Psoas muscle (tissue), 8 donors: ENCODE measurements around the gene DIDO1. TPM values are rescaled to one million over a fixed set of nuclear protein-coding genes. Genes with fewer than 3 reads are reported as not detected.

Experiments
- ATAC-seq, 4 donors: fragments of 200-7000 bp; cut with Tn5 transposase; one replicate each; pipeline ENCODE4 v1.9.1; 2020; ENCODE audit warnings: moderate library complexity in 3 of 4, mild to moderate bottlenecking in 2 of 4
- DNase-seq, 2 donors: peaks; one replicate each; pipeline ENCODE4 v3.0.0-alpha.2; 2020
- H3K27ac ChIP-seq: fragments of 200-600 bp; one replicate; pipeline ENCODE4 v1.8.0; 2022
- H3K27me3 ChIP-seq, 3 donors: fragments of 200-600 bp in 1 of 3; one replicate each; pipeline versions ENCODE4 v1.6.1 to v1.8.0; 2013 to 2022; ENCODE audit warnings: low read length in 2 of 3, mild to moderate bottlenecking in 2 of 3, moderate library complexity in 1 of 3; ENCODE audit not compliant: insufficient read depth in 3 of 3
- H3K36me3 ChIP-seq, 2 donors: fragments of 200-600 bp in 1 of 2; one replicate each; pipeline versions ENCODE4 v1.6.1 to v1.8.0; 2013 to 2022; ENCODE audit warnings: low read depth in 1 of 2, mild to moderate bottlenecking in 1 of 2, moderate library complexity in 1 of 2; ENCODE audit not compliant: insufficient read depth in 1 of 2
- H3K4me1 ChIP-seq: fragments of 200-600 bp; one replicate; pipeline ENCODE4 v1.8.0; 2022
- H3K4me3 ChIP-seq: fragments of 200-600 bp; one replicate; pipeline ENCODE4 v1.8.0; 2022; ENCODE audit warnings: mild to moderate bottlenecking
- H3K9me3 ChIP-seq: fragments of 200-600 bp; one replicate; pipeline ENCODE4 v1.8.0; 2022
- WGBS, 3 donors: extraction: QIAGEN DNeasy Blood & Tissue Kit; methylation state at CpG; one replicate each; pipeline versions ENCODE4 v1.1.6 to v1.1.7; 2013; 5-methylcytosine and 5-hydroxymethylcytosine counted together
- intact Hi-C, 2 donors: fragments of 100-400 bp; cut with DNase I; formaldehyde crosslinking; loops; one replicate each; pipeline versions ENCODE4 v1.11.0 to v1.14.2; 2022
- polyA plus RNA-seq, 3 donors: library from polyadenylated mRNA; stranded (reverse); fragments of 200-250 nt; gene quantifications; one replicate each; pipeline ENCODE4 v1.2.3, GENCODE V29; 2013
- total RNA-seq, 4 donors: library from RNA; stranded (reverse); fragmentation: NEBNext Ultra II Directional in 2 of 4; extraction: Animal tissue kit (Norgen Biotek cat#: 25700) in 2 of 4; gene quantifications; one replicate each; pipeline versions ENCODE4 v1.2.1 to v1.2.4, GENCODE V29; 2021 to 2023
- TF ChIP-seq, protein P1 (sequence below): fragments of 200-600 bp; IDR thresholded peaks from one replicate; pipeline ENCODE4 v1.8.0; 2022; ENCODE audit warnings: antibody characterized with exemption
- donor health status: healthy with polysubstance abuse.
- donor health status: DM: no; HTN: no; CAD: no; lungs with moderate emphysema.
- donor health status: Bipolar disorder and iron deficiency.
- donor health status: healthy.
- donor health status: DM: yes; HTN: yes; CAD: no.
- donor health status: DM: no; HTN: no; CAD: no.
- donor health status: DM: no; HTN: no; CAD: no.
- donor health status: DM: yes; HTN: yes; CAD: no.

DIDO1 gene
- total and polyA plus RNA-seq, 7 donors, result 10.0 to 32.4 (median 23.9) TPM

- peaks cover 16% of the 10 kb centered on the region for H3K4me1 ChIP-seq
- intact Hi-C loops, result loop anchor here (2.0 to 5.0 kb wide), 2 partner anchors 134 to 136 kb away; partner anchors contain the start of gene BHLHE23 (in 1 of the 2)
- DNase-seq (peak in 1 of 2 donors; percentile 26), ATAC-seq (no peak)
- no peaks in the 10 kb centered on the region for H3K9me3 ChIP-seq
- 88 to 92% (median 92%) methylated on average over 6 of the region's 6 CpGs for whole genome bisulfite sequencing, 3 donors
- no peak overlapping the region for H3K4me3 ChIP-seq
- no peak overlapping the region for H3K27ac ChIP-seq
- no peaks in the 10 kb centered on the region for H3K36me3 ChIP-seq
- no peaks in the 10 kb centered on the region for H3K27me3 ChIP-seq
- TF ChIP-seq, protein P1, sequence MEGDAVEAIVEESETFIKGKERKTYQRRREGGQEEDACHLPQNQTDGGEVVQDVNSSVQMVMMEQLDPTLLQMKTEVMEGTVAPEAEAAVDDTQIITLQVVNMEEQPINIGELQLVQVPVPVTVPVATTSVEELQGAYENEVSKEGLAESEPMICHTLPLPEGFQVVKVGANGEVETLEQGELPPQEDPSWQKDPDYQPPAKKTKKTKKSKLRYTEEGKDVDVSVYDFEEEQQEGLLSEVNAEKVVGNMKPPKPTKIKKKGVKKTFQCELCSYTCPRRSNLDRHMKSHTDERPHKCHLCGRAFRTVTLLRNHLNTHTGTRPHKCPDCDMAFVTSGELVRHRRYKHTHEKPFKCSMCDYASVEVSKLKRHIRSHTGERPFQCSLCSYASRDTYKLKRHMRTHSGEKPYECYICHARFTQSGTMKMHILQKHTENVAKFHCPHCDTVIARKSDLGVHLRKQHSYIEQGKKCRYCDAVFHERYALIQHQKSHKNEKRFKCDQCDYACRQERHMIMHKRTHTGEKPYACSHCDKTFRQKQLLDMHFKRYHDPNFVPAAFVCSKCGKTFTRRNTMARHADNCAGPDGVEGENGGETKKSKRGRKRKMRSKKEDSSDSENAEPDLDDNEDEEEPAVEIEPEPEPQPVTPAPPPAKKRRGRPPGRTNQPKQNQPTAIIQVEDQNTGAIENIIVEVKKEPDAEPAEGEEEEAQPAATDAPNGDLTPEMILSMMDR, result no peak
Observed at GRCh38 chr20:62872862-62873261, 53.4 kb downstream of the DIDO1 start.

DNA sequence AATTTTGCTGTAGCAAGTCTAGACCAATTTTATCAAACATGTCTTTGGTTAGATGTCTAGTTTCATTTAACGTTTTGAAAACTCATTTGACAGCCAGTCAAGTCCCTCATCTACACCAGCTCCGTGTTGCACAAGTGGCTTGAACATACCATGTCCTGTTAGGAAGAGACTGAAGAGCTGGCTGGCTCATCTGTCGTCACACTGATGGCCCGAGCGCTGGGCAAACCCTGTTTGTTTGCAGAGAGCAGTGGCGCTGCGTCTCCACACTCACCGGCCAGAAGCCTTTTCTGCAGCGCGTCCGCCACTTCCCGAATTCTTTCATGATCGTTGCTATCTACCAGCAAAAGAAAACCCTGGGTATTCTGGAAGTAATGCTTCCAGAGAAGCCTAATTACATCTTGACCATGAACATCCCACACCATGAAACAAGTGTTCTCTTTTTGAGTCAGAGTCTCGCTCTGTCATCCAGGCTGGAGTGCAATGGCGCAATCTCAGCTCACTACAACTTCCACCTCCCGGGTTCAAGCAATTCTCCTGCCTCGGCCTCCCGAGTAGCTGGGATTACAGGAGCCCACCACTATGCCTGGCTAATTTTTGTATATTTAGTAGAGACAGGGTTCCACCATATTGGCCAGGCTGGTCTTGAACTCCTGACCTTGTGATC lies 54.0 kb downstream of the DIDO1 start:
- TF ChIP-seq, protein P1, result no peak
- Histone ChIP-seq H3K27me3 (no peaks in the 10 kb centered on the region), H3K9me3 (no peaks in the 10 kb centered on the region), H3K4me3 (no peak overlapping the region), H3K36me3 (no peaks in the 10 kb centered on the region), H3K4me1 (peaks cover 12% of the 10 kb centered on the region), H3K27ac (no peak overlapping the region)
- intact Hi-C loops, result loop anchor here (2.0 to 5.0 kb wide), 2 partner anchors 135 to 136 kb away; partner anchors contain the start of gene BHLHE23 (in 1 of the 2)
- WGBS, 3 donors, result 83 to 88% (median 87%) methylated on average over 18 of the region's 18 CpGs
- ATAC-seq (no peak), DNase-seq (peak in 1 of 2 donors; percentile 44)

- no peak overlapping the region for H3K27ac ChIP-seq
- 88 to 92% (median 90%) methylated on average over 7 of the region's 7 CpGs for WGBS, 3 donors
- no peak overlapping the region for H3K4me3 ChIP-seq
- H3K36me3 ChIP-seq, result peaks cover 0 to 1% of the 10 kb centered on the region in 2 donors
- TF ChIP-seq, protein P1, result no peak
- ATAC-seq, result no peak
- intact Hi-C loops, result no loop called here
- no peak for DNase-seq
- peaks cover 0 to 5% (median 0%) of the 10 kb centered on the region in 3 donors for H3K27me3 ChIP-seq
- peaks cover 10% of the 10 kb centered on the region for H3K4me1 ChIP-seq
- no peaks in the 10 kb centered on the region for H3K9me3 ChIP-seq
Observed at GRCh38 chr20:62864207-62864606, 62.1 kb downstream of the DIDO1 start.

- intact Hi-C loops, result no loop called here
- peak within 1 kb of the TSS; percentile 36 for H3K27ac ChIP-seq
- H3K36me3 ChIP-seq, result peaks cover 0 to 12% of the 10 kb centered on the region in 2 donors
- no peaks in the 10 kb centered on the region for H3K9me3 ChIP-seq
- 7 to 20% (median 9%) methylated on average over 29 to 67 of the region's 70 CpGs for WGBS, 3 donors
- H3K4me1 ChIP-seq, result peaks cover 10% of the 10 kb centered on the region
- H3K4me3 ChIP-seq, result peak within 1 kb of the TSS; percentile 59
- peak; percentile 99 to 100 (median 99) for ATAC-seq
- TF ChIP-seq, protein P1, result no peak
- peaks cover 0 to 5% (median 0%) of the 10 kb centered on the region in 3 donors for H3K27me3 ChIP-seq
- DNase-seq, result peak; percentile 89 to 95
Observed at GRCh38 chr20:62861726-62862336, 64.5 kb downstream of the DIDO1 start, which contains the start of gene TCFL5. TSS of gene TCFL5 (minus strand) at chr20:62861822. CDS start at chr20:62861670, 152 bp downstream.
